GM20000 (cell line): ENCODE results near the gene OR10T2.
"Not testable (repeated sequence)": the region's sequence is repeated elsewhere in the genome, so short reads cannot be mapped to it uniquely, and the experiment has no call there.

Experiments
- DNase-seq: peaks from one replicate; pipeline ENCODE4 v3.0.0; 2012; ENCODE audit warnings: low spot score
- CTCF ChIP-seq: IDR thresholded peaks from 2 replicates; pipeline ENCODE4 v1.5.1; 2012; ENCODE audit warnings: mild to moderate bottlenecking, control low read depth; ENCODE audit errors: extremely low read depth, missing control alignments

Gene OR10T2

GRCh38 chr1:158356616-158357015 lies 42.6 kb downstream of the OR10T2 start:
- no peak for TF ChIP-seq CTCF
- DNase-seq = no peak

GRCh38 chr1:158355773-158356285 lies 43.4 kb downstream of the OR10T2 start:
- DNase-seq = no peak

GRCh38 chr1:158354255-158354654 lies 45.0 kb downstream of the OR10T2 start:
- no peak for TF ChIP-seq CTCF
- no peak for DNase-seq

More at GRCh38 chr1:158355773-158356285, 43.4 kb downstream of the OR10T2 start:
- TF ChIP-seq CTCF = no peak

- TF ChIP-seq CTCF = no peak
- peak; percentile 53 for DNase-seq
Observed at GRCh38 chr1:158353303-158354075, 45.8 kb downstream of the OR10T2 start, which contains the start of gene CD1E. CD1E (plus strand) TSS chr1:158353894; CDS start chr1:158353989, 95 bp downstream.

- DNase-seq = not testable (repeated sequence)
Observed at GRCh38 chr1:158348946-158349345, 50.3 kb downstream of the OR10T2 start.
